HG03558 (cell line): ENCODE measurements around the gene TMEM95.
"Not testable (repeated sequence)": the region's sequence is repeated elsewhere in the genome, so short reads cannot be mapped to it uniquely, and the experiment has no call there.

Experiments used
- ATAC-seq: cut with Tn5 transposase; IDR thresholded peaks from one replicate; pipeline ENCODE4 v1.9.1; 2021; ENCODE audit warnings: moderate number of reproducible peaks; ENCODE audit not compliant: unreplicated experiment; ENCODE audit errors: extremely low read depth

The TMEM95 gene

GRCh38 chr17:7322520-7323194 lies 32.3 kb upstream of the TMEM95 start:
- no peak for ATAC-seq

GRCh38 chr17:7323731-7324437 lies 31.1 kb upstream of the TMEM95 start:
- no peak for ATAC-seq

GRCh38 chr17:7324438-7324779 lies 30.5 kb upstream of the TMEM95 start:
- no peak for ATAC-seq

- ATAC-seq, result no peak
Measured at GRCh38 chr17:7325031-7325528, 29.9 kb upstream of the TMEM95 start.

- no peak for ATAC-seq
Measured at GRCh38 chr17:7326186-7326585, 28.8 kb upstream of the TMEM95 start.

GRCh38 chr17:7327056-7327455 lies 27.9 kb upstream of the TMEM95 start:
- no peak for ATAC-seq

- no peak for ATAC-seq
Measured at GRCh38 chr17:7327501-7327900, 27.5 kb upstream of the TMEM95 start.

- no peak for ATAC-seq
Measured at GRCh38 chr17:7328009-7328408, 26.9 kb upstream of the TMEM95 start.

GRCh38 chr17:7328840-7329373 lies 26.0 kb upstream of the TMEM95 start, which contains the start of gene NEURL4:
TSS of gene NEURL4 (minus strand) at chr17:7329335. CDS start at chr17:7329312, 23 bp downstream.
- ATAC-seq, result no peak

GRCh38 chr17:7329374-7329996 lies 25.5 kb upstream of the TMEM95 start:
- peak; percentile 36 for ATAC-seq

GRCh38 chr17:7329997-7330637 lies 24.8 kb upstream of the TMEM95 start:
- ATAC-seq, result peak; percentile 6

- ATAC-seq, result no peak
Measured at GRCh38 chr17:7330638-7331015, 24.3 kb upstream of the TMEM95 start.

- ATAC-seq, result no peak
Measured at GRCh38 chr17:7332111-7332510, 22.8 kb upstream of the TMEM95 start.

- ATAC-seq, result not testable (repeated sequence)
Measured at GRCh38 chr17:7332600-7333069, 22.3 kb upstream of the TMEM95 start.

GRCh38 chr17:7334938-7335538 lies 19.9 kb upstream of the TMEM95 start:
- ATAC-seq, result no peak

GRCh38 chr17:7335765-7336164 lies 19.2 kb upstream of the TMEM95 start:
- ATAC-seq, result not testable (repeated sequence)

GRCh38 chr17:7336240-7337175 lies 18.4 kb upstream of the TMEM95 start, which contains the start of gene ACAP1:
TSS of gene ACAP1 (plus strand) at chr17:7336529. CDS start at chr17:7336735, 206 bp downstream.
- no peak for ATAC-seq

- ATAC-seq, result not testable (repeated sequence)
Measured at GRCh38 chr17:7337600-7337999, 17.4 kb upstream of the TMEM95 start.

GRCh38 chr17:7340179-7340578 lies 14.8 kb upstream of the TMEM95 start:
- no peak for ATAC-seq
